Liver (tissue), 9 donors: ENCODE data around the gene COL12A1. TPM values are rescaled to one million over a fixed set of nuclear protein-coding genes. Genes with fewer than 3 reads are reported as not detected.

Experiments
- DNase-seq: peaks from one replicate; pipeline ENCODE4 v3.0.0-alpha.2; 2017; ENCODE audit warnings: low spot score
- H3K27ac ChIP-seq, 2 donors: one replicate each; pipeline ENCODE4 v1.7.0; 2013; ENCODE audit warnings: inconsistent platforms in 2 of 2, low read length in 2 of 2, control low read depth in 1 of 2, low read depth in 1 of 2, mild to moderate bottlenecking in 1 of 2
- H3K27me3 ChIP-seq, 4 donors: one replicate each; pipeline versions ENCODE4 v1.6.1 to v1.7.0; 2013; ENCODE audit warnings: low read length in 3 of 4, inconsistent platforms in 1 of 4, mild to moderate bottlenecking in 1 of 4, moderate library complexity in 1 of 4; ENCODE audit not compliant: control insufficient read depth in 4 of 4, insufficient read depth in 4 of 4
- H3K36me3 ChIP-seq, 4 donors: one replicate each; pipeline versions ENCODE4 v1.6.1 to v1.7.0; 2013; ENCODE audit warnings: low read length in 3 of 4, mild to moderate bottlenecking in 3 of 4, low read depth in 1 of 4, moderate library complexity in 1 of 4; ENCODE audit not compliant: control insufficient read depth in 4 of 4, insufficient read depth in 3 of 4
- H3K4me1 ChIP-seq, 4 donors: one replicate each; pipeline versions ENCODE4 v1.6.1 to v1.7.0; 2013; ENCODE audit warnings: low read length in 3 of 4, mild to moderate bottlenecking in 3 of 4, moderate library complexity in 1 of 4; ENCODE audit not compliant: control insufficient read depth in 4 of 4, insufficient read depth in 4 of 4
- H3K4me3 ChIP-seq, 3 donors: one replicate each; pipeline versions ENCODE4 v1.6.1 to v1.7.0; 2013; ENCODE audit warnings: low read length in 3 of 3, control low read depth in 1 of 3, low read depth in 1 of 3, mild to moderate bottlenecking in 1 of 3
- H3K9ac ChIP-seq, 2 donors: one replicate each; pipeline ENCODE4 v1.7.0; 2013; ENCODE audit warnings: low read length in 2 of 2, mild to moderate bottlenecking in 2 of 2, moderate library complexity in 2 of 2, control low read depth in 1 of 2, low read depth in 1 of 2
- H3K9me3 ChIP-seq, 4 donors: one replicate each; pipeline versions ENCODE4 v1.6.1 to v1.7.0; 2013; ENCODE audit warnings: low read length in 3 of 4; ENCODE audit not compliant: control insufficient read depth in 4 of 4
- CTCF ChIP-seq: fragments of 150-350 bp; IDR thresholded peaks from 2 replicates; pipeline ENCODE4 v1.5.1; 2017; ENCODE audit warnings: improper control_type of control experiment, low read depth, low read length; ENCODE audit not compliant: missing input control
- EGR1 ChIP-seq, 2 donors: IDR thresholded peaks; 2 replicates each; pipeline ENCODE4 v1.6.1; 2016 to 2018; ENCODE audit warnings: antibody characterized with exemption in 2 of 2, low read depth in 2 of 2
- FOXA1 ChIP-seq: IDR thresholded peaks from 2 replicates; pipeline ENCODE4 v1.6.1; 2016; ENCODE audit warnings: antibody characterized with exemption
- GABPA ChIP-seq, 2 donors: IDR thresholded peaks in 1 of 2; conservative IDR thresholded peaks in 1 of 2; 2 replicates each; pipeline ENCODE4 v1.6.1; 2016; ENCODE audit warnings: antibody characterized with exemption in 2 of 2, mild to moderate bottlenecking in 1 of 2, moderate library complexity in 1 of 2
- HNF4A ChIP-seq, 2 donors: conservative IDR thresholded peaks; 2 replicates each; pipeline ENCODE4 v1.6.1; 2016; ENCODE audit warnings: antibody characterized with exemption in 2 of 2, mild to moderate bottlenecking in 2 of 2
- JUND ChIP-seq, 2 donors: IDR thresholded peaks; 2 replicates each; pipeline ENCODE4 v1.6.1; 2016; ENCODE audit warnings: antibody characterized with exemption in 2 of 2
- MAX ChIP-seq: IDR thresholded peaks from 2 replicates; pipeline ENCODE4 v1.6.1; 2016; ENCODE audit warnings: antibody characterized with exemption
- NR2F2 ChIP-seq: IDR thresholded peaks from 2 replicates; pipeline ENCODE4 v1.6.1; 2016; ENCODE audit warnings: antibody characterized with exemption
- RAD21 ChIP-seq, 2 donors: IDR thresholded peaks; 2 replicates each; pipeline ENCODE4 v1.6.1; 2016; ENCODE audit warnings: antibody characterized with exemption in 2 of 2, mild to moderate bottlenecking in 2 of 2
- REST ChIP-seq: IDR thresholded peaks from 2 replicates; pipeline ENCODE4 v1.6.1; 2016; ENCODE audit warnings: antibody characterized with exemption, mild to moderate bottlenecking
- RXRA ChIP-seq, 2 donors: IDR thresholded peaks; 2 replicates each; pipeline ENCODE4 v1.6.1; 2017 to 2018; ENCODE audit warnings: antibody characterized with exemption in 2 of 2, mild to moderate bottlenecking in 1 of 2
- SP1 ChIP-seq: IDR thresholded peaks from 2 replicates; pipeline ENCODE4 v1.6.1; 2018; ENCODE audit warnings: antibody characterized with exemption, mild to moderate bottlenecking
- TAF1 ChIP-seq: conservative IDR thresholded peaks from 2 replicates; pipeline ENCODE4 v1.6.1; 2016; ENCODE audit warnings: antibody characterized with exemption, mild to moderate bottlenecking
- YY1 ChIP-seq: IDR thresholded peaks from 2 replicates; pipeline ENCODE4 v1.6.1; 2016; ENCODE audit warnings: antibody characterized with exemption, mild to moderate bottlenecking
- ZBTB33 ChIP-seq: IDR thresholded peaks from 2 replicates; pipeline ENCODE4 v1.6.1; 2016; ENCODE audit warnings: antibody characterized with exemption
- WGBS: extraction: QIAGEN DNeasy Blood & Tissue Kit; methylation state at CpG from one replicate; pipeline ENCODE4 v1.1.7; 2013; 5-methylcytosine and 5-hydroxymethylcytosine counted together
- polyA plus RNA-seq, 2 donors: library from polyadenylated mRNA; stranded (reverse) in 1 of 2; unstranded in 1 of 2; fragments of 200-250 nt in 1 of 2; fragments of >200 nt in 1 of 2; fragmentation: Nextera tagmentation in 1 of 2; extraction: Ambion mirVana in 1 of 2; gene quantifications; one replicate each; pipeline versions ENCODE4 v1.2.1 to v1.2.3, GENCODE V29; 2013 to 2015
- total RNA-seq, 2 donors: library from RNA; depleted of rRNA; stranded (reverse); fragments of >200 nt; gene quantifications; one replicate each; pipeline ENCODE4 v1.2.3, GENCODE V29; 2014
- donor health status: healthy.
- donor health status: healthy.
- donor health status: healthy.
- donor health status: healthy.
- donor health status: healthy.

The COL12A1 gene
- total and polyA plus RNA-seq, 4 donors, result 0.15 to 5.1 (median 1.8) TPM

GRCh38 chr6:75089151-75089897 is 116.5 kb downstream of the COL12A1 start:
- TF ChIP-seq FOXA1, result no peak
- no peak for TF ChIP-seq CTCF
- TF ChIP-seq GABPA (IDR thresholded peaks at IDR 0.05 in 1 of 2, conservative IDR thresholded peaks at IDR 0.05 in 1 of 2), result no peak
- TF ChIP-seq YY1, result no peak
- TF ChIP-seq MAX, result no peak
- TF ChIP-seq REST, result no peak
- no peak for TF ChIP-seq ZBTB33
- no peak for TF ChIP-seq TAF1
- no peak for TF ChIP-seq EGR1 (IDR thresholded peaks at IDR 0.05; ENCODE audit: low read depth in 2 of 2)
- TF ChIP-seq SP1, result no peak
- no peak for TF ChIP-seq NR2F2
- TF ChIP-seq RAD21 (IDR thresholded peaks at IDR 0.05), result no peak
- TF ChIP-seq RXRA (IDR thresholded peaks at IDR 0.05), result no peak
- no peak for TF ChIP-seq HNF4A (conservative IDR thresholded peaks at IDR 0.05)
- no peak for TF ChIP-seq JUND (IDR thresholded peaks at IDR 0.05)
- 93% methylated on average over 2 of the region's 2 CpGs for WGBS

More at GRCh38 chr6:75089151-75089897, 116.5 kb downstream of the COL12A1 start:
- no peaks in the 10 kb centered on the region for H3K27me3 ChIP-seq
- no peak overlapping the region for H3K9ac ChIP-seq
- H3K36me3 ChIP-seq, result no peaks in the 10 kb centered on the region
- DNase-seq, result no peak
- H3K27ac ChIP-seq, result no peak overlapping the region
- no peak overlapping the region for H3K4me3 ChIP-seq
- peaks cover 0 to 16% (median 10%) of the 10 kb centered on the region in 4 donors for H3K4me1 ChIP-seq
- no peaks in the 10 kb centered on the region for H3K9me3 ChIP-seq
